GM21367 (cell line): ENCODE data around the gene LIPC.

Experiments used
- ATAC-seq: cut with Tn5 transposase; IDR thresholded peaks from one replicate; pipeline ENCODE4 v1.9.1; 2021; ENCODE audit not compliant: unreplicated experiment

LIPC gene

GRCh38 chr15:58431221-58432149 lies at the start of gene LIPC:
Gene LIPC, plus strand, starts transcription at chr15:58431991. Its CDS starts 42 bp downstream, at chr15:58432033.
- ATAC-seq, result no peak

GRCh38 chr15:58383876-58384275 lies 47.9 kb upstream of the LIPC start:
- ATAC-seq, result no peak

GRCh38 chr15:58384667-58385066 lies 47.1 kb upstream of the LIPC start:
- no peak for ATAC-seq

DNA sequence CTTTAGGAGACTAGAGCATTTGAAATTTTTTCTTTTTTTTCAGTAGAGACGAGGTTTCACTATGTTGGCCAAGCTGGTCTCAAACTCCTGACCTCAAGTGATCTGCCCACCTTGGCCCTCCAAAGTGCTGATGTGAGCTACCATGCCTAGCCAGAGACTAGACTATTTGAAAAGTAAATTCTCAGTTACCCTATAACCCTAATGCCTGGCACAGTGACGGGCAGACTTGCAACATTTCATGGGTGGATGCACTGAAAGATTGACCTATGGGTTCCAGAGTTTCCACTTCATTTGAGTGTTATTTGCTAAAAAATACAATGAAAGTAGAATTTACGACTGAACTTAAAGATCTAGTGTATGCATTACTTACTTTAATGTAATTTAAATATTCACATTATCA lies 45.7 kb upstream of the LIPC start:
- ATAC-seq, result no peak

DNA sequence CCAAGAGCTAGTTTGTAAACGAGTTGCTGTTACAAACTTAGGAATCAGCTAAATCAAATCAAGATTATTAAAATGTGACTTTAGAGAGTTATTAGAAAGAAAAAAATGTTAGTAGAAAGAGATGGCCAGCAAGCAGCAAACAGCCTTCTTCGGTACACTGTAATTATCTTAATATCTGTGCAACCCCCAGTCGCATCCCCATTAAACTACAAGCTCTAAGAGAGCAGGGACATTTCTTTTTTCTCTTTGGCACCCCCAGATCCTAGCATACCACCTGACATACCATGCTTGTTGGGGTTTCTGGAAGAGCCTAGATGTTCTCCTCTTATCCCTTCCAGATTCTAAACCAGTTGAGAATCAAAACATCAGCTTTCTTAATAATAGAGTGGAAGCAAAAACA lies 45.1 kb upstream of the LIPC start:
- ATAC-seq, result no peak

- ATAC-seq, result no peak
Observed at GRCh38 chr15:58387130-58387529, 44.7 kb upstream of the LIPC start.

GRCh38 chr15:58388211-58388610 lies 43.6 kb upstream of the LIPC start:
- ATAC-seq, result no peak

- no peak for ATAC-seq
Observed at GRCh38 chr15:58390118-58390517, 41.7 kb upstream of the LIPC start.

DNA sequence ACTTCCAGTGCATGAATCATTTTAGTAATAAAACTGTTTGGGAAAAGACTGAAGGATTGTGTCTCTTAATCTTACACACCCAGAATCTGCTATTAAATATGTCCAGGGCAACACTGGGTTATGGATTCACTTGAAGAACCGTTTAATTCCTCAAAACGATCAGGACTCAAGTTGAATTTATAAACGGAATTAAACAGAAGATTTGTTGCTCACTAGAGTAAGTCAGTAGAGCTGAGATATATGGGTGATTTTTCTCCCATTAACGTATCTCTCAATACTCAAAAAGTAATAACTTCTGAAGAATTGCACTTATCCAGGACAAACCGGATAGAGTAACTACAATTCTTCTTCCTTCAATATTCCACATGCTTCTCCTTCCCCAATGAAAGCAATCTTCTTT lies 41.1 kb upstream of the LIPC start:
- no peak for ATAC-seq

DNA sequence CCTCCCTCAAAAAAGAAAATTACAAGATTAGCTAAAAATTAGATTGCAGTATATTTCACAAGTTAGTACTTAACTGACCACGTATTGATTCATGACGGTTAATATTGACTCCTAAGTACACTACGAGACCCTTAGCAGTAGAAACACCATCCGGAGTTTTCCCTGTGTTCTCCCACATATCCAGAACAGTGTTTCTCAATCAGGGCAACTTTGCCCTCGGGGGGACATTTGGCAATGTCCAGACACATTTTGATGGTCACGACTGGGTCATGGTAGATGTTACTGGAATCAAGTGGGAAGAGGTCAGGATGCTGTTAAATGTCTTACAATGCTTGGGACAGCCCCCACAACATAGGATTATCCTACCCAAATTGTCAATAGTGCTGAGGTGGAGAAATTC lies 40.7 kb upstream of the LIPC start:
- ATAC-seq, result no peak

DNA sequence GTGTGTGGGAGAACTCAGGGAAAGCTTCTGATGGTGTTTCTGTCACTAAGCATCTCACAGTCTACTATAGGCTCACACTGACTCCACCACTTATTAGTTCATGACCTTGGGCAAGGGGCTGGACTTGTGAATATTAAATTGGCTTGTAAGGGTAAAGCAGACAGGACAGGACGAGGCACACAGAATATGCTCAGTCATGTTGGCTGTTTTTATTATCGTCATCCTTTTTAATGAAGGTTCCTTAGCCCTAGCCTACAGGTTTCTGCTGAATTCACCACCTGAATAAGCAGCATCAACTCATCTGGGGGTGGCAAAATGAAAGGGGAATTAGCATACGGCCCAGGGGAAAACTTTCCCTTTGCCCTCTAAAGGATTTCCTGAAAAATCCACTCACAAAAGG lies 39.6 kb upstream of the LIPC start:
- ATAC-seq, result no peak

- ATAC-seq, result no peak
Observed at GRCh38 chr15:58392611-58393161, 39.1 kb upstream of the LIPC start.

DNA sequence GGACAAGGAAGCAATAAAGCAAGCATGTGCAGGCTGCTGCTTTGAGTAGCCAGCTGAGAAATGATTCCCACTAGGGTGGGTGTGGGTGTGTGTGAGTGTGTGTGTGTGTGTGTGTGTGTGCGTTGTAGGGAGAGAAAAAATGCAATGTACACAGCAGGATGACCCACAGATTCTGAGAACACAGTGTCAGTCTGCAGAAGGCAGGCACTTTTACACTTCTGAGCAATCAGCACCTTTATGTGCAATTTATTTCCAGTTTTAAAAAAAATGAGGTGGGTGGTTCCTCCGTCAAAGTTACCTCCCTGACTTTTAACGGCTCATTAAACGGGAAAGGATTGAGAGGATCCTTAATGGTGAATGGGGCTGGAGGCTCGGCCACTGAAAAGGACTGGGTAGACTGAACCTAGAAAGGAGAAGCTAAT lies 38.5 kb upstream of the LIPC start:
- ATAC-seq, result no peak

- ATAC-seq, result no peak
Observed at GRCh38 chr15:58396181-58396580, 35.6 kb upstream of the LIPC start.

GRCh38 chr15:58398071-58398470 lies 33.7 kb upstream of the LIPC start:
- no peak for ATAC-seq

DNA sequence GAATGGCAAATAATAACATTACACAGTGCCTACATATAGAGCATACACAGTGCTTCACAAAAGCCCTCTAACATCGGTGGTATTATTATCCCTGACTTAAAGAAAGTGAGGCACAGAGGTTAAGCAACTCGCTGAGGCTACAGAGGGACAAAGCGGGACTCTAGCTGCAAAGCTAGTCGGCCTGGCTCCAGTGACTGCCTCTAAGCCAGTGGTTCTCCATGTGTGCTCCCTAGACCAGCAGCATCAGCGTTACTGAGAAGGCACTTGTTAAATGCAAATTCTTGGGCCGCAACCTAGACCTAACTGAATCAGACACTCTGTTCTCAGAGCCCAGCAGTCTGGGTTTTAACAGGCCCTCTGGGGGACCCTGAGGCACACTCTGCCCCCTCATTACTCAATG lies 33.1 kb upstream of the LIPC start:
- no peak for ATAC-seq

GRCh38 chr15:58399739-58400138 lies 32.1 kb upstream of the LIPC start:
- ATAC-seq, result no peak

DNA sequence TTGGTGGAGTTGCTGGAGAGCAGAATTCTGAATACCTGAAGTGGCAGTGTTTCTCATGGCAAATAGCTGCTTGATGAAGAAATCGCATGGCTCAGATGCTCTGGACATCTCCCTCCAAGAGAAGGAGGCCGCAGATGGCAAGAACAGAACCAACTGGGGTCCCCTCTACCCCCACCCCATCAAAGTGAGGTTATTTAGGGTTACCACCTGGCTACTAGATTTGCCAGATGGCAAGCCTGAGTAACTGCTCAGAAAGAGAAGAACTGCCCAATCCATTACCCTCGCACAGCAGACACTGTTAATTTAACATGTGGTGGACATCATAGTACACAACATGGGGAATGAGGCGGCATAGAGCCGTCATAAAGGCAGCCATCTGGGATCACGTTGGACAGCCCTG lies 30.5 kb upstream of the LIPC start:
- no peak for ATAC-seq

DNA sequence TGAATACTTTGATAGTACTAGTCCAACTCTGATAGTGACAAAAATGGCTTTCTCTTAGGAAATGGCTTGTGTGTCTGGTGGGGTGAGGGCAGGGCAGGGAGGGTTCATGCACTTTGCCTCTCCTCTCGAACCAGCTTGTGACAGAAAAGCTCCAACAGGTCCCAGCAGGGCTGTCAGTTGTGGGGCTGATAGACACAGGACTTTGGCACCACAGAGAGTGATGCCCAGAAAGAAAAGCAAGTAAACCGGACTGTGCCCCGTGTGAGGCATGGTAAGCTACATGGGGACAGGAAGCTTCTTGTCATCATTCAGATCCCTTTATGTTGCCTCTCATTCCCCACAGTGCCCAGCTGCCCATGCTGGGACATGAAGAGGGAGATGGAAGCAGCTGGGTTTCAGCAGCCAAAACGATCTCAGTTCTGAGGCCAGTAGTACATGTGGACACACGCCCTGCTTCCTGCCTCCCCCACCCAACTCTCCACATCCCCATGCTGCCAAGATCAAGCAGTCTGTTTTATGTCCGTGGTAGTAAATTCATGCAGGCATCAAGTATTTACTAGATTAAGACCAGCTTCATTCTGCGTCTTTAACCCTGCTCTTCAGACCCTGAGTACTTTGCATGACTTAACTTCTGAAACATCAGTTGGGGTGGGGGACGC lies 29.7 kb upstream of the LIPC start:
- ATAC-seq, result no peak

DNA sequence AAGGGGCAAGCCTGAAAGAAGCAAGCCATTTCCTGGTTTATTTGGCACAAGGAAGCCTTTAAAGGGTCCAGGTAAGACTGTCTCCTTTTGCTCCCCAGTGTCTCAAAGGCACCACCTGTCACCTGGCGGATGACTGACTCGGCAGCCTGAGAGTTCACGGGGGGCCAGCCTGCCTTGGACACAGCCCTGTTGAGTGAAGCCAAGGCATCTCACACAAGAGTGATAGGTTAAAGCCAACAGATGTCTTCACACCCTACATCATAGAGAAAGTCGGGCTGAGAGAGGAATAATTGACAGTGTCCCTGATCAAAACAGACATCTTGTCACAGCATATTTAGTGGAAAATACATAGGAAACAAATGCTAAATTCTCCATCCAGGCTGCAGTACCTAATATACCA lies 28.2 kb upstream of the LIPC start:
- ATAC-seq, result no peak

DNA sequence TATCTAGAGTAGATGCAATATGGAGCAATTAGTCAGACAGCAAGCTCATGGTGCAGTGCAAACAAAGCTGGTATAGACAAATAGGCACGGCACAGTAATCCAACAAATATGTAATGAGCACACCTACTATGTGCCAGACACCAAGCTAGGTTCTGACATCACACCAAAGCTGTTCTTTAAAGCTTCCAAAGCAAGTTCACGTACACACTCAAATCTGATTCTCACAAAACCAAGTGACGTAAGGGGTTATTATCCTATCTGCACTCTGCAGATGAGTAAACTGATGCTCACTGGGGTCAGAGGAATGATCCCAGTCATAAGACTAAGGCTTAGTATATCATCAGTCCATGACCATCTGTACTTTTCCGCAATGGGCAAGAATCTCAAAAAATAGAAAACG lies 27.8 kb upstream of the LIPC start:
- ATAC-seq, result no peak

DNA sequence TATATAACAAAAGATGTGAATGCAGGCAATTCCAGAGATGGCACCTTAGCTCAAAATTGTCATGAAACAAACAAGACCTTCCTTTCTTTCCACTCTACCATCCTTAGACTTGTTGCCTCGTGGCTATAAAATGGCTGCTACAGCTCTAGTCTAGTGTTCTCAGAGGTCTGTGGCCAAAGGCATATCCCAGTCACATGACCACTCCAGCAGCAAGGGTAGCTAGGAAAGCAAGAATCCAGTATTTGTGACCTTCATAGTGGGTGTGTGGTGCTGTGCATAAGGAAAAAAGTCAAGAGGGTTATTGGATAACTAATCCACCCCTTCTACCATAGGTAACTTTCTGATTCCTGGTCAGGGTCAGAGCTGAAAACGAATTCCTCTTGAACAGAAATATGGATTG lies 27.1 kb upstream of the LIPC start:
- no peak for ATAC-seq
